OCI-LY1 (cell line): ENCODE data around the gene VIPR2.

ENCODE experiments used
- H2AFZ ChIP-seq: fragments of 200-600 bp; sonication (generic), shearing (Covaris generic); 2 replicates; pipeline ENCODE4 v1.6.0; 2014; ENCODE audit warnings: antibody characterized with exemption, mild to moderate bottlenecking, low read length
- H3F3A ChIP-seq: fragments of 200-600 bp; sonication (generic), shearing (Covaris generic); 2 replicates; pipeline ENCODE4 v1.6.0; 2014; ENCODE audit warnings: mild to moderate bottlenecking, antibody characterized with exemption, low read length, moderate library complexity; ENCODE audit not compliant: insufficient read depth
- H3K27ac ChIP-seq: fragments of 200-600 bp; sonication (generic); 2 replicates; pipeline ENCODE4 v1.5.1; 2014; ENCODE audit warnings: low read length, mixed run types, mild to moderate bottlenecking, low read depth; ENCODE audit not compliant: poor library complexity, severe bottlenecking
- H3K27me3 ChIP-seq: fragments of 200-600 bp; sonication (generic); 2 replicates; pipeline ENCODE4 v1.6.0; 2014; ENCODE audit warnings: antibody characterized with exemption, mild to moderate bottlenecking, low read length, moderate library complexity; ENCODE audit not compliant: insufficient read depth
- H3K36me3 ChIP-seq: fragments of 200-600 bp; sonication (generic); 2 replicates; pipeline ENCODE4 v1.6.1; 2014; ENCODE audit warnings: mild to moderate bottlenecking, antibody characterized with exemption, low read length, moderate library complexity, mixed read lengths; ENCODE audit not compliant: insufficient read depth
- H3K4me1 ChIP-seq: fragments of 200-600 bp; sonication (generic); 2 replicates; pipeline ENCODE4 v1.5.1; 2014; ENCODE audit warnings: mild to moderate bottlenecking, low read length, moderate library complexity; ENCODE audit not compliant: insufficient read depth, severe bottlenecking
- H3K4me2 ChIP-seq: fragments of 200-600 bp; sonication (generic), shearing (Covaris generic); 2 replicates; pipeline ENCODE4 v1.6.1; 2014; ENCODE audit warnings: low read length
- H3K4me3 ChIP-seq: fragments of 200-600 bp; sonication (generic); 2 replicates; pipeline ENCODE4 v1.5.1; 2014; ENCODE audit warnings: low read length, low read depth, mild to moderate bottlenecking, mixed read lengths; ENCODE audit not compliant: poor library complexity, severe bottlenecking
- H3K79me2 ChIP-seq: fragments of 200-600 bp; shearing (Covaris generic); 2 replicates; pipeline ENCODE4 v1.6.1; 2016; ENCODE audit warnings: mixed run types, low read length, mixed read lengths; ENCODE audit not compliant: insufficient read depth
- H3K9ac ChIP-seq: fragments of 200-600 bp; sonication (generic), shearing (Covaris generic); 2 replicates; pipeline ENCODE4 v1.6.1; 2014; ENCODE audit warnings: mild to moderate bottlenecking, low read length, mixed read lengths
- H3K9me2 ChIP-seq: fragments of 200-600 bp; sonication (generic), shearing (Covaris generic); 2 replicates; pipeline ENCODE4 v1.6.1; 2014; ENCODE audit warnings: low read depth, mild to moderate bottlenecking, low read length, mixed read lengths
- H3K9me3 ChIP-seq: fragments of 200-600 bp; shearing (Covaris generic); 2 replicates; pipeline ENCODE4 v1.6.1; 2014; ENCODE audit warnings: low read length, mixed read lengths
- H4K20me1 ChIP-seq: fragments of 200-600 bp; sonication (generic), shearing (Covaris generic); 2 replicates; pipeline ENCODE4 v1.6.0; 2016; ENCODE audit warnings: mild to moderate bottlenecking, low read length; ENCODE audit not compliant: insufficient read depth
- EZH2 ChIP-seq: fragments of 200-600 bp; sonication (generic), shearing (Covaris generic); IDR thresholded peaks from 2 replicates; pipeline ENCODE4 v1.8.0; 2017; ENCODE audit warnings: borderline replicate concordance, mixed run types, mild to moderate bottlenecking, antibody characterized with exemption, low read length, moderate library complexity, mixed read lengths
- TF ChIP-seq, protein P1 (sequence below): fragments of 200-600 bp; sonication (generic), shearing (Covaris generic); IDR thresholded peaks from 2 replicates; pipeline ENCODE4 v1.5.1; 2017; ENCODE audit warnings: mild to moderate bottlenecking, antibody characterized with exemption, low read length, moderate library complexity, mixed read lengths

The VIPR2 gene, protein sequence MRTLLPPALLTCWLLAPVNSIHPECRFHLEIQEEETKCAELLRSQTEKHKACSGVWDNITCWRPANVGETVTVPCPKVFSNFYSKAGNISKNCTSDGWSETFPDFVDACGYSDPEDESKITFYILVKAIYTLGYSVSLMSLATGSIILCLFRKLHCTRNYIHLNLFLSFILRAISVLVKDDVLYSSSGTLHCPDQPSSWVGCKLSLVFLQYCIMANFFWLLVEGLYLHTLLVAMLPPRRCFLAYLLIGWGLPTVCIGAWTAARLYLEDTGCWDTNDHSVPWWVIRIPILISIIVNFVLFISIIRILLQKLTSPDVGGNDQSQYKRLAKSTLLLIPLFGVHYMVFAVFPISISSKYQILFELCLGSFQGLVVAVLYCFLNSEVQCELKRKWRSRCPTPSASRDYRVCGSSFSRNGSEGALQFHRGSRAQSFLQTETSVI

DNA sequence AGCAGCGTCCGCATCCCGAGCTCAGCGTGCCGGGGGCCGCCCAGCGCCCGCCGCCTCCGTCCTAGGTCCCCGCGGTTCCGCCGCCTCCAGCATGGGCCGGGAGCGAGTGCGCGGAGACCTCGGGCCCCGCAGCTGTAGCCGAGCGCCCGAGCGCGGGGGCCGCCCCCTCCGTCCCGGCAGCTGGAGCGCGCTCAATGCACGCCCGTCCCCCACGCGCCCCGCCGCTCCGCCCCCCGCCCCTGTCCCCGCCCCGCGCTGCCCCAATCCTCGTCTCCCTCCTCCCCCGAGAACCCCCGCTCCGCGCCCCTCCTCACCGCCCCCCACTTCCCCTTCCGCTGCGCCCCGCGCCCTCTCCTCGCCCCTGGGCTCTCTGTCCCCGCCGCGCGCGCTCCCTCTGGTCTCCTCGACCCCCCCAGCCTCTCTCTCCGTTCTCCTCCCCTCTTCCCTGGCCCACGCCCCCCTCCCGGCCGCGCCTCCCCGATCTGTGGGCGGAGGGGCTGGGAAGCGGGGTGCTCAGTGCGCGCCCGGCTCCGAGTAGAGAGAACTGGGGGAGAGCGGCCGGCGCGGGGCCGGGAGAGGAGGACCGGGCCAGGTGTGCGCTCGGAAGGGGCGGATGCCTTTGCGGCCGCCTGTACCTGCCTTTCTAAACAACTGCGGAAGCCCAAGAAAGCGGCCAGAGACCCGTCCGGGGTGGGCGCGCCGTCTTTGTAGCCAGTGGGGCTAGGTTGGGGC lies at the start of gene VIPR2:
VIPR2 (minus strand) TSS at position 110 of the 732 bp plus-strand sequence; CDS start at position 14, 96 bp downstream.
- no peaks in the 10 kb centered on the region for H4K20me1 ChIP-seq
- no peak within 1 kb of the TSS for H3K4me3 ChIP-seq

GRCh38 chr7:159193543-159194090 lies 49.0 kb upstream of the VIPR2 start:
- no peaks in the 10 kb centered on the region for H3K4me1 ChIP-seq
- H4K20me1 ChIP-seq = no peaks in the 10 kb centered on the region
- no peak overlapping the region for H3K4me2 ChIP-seq
- no peak overlapping the region for H3K9ac ChIP-seq
- H3K27me3 ChIP-seq = no peaks in the 10 kb centered on the region
- H3K4me3 ChIP-seq = no peak overlapping the region
- no peaks in the 10 kb centered on the region for H3F3A ChIP-seq
- no peaks in the 10 kb centered on the region for H3K9me3 ChIP-seq
- no peaks in the 10 kb centered on the region for H3K9me2 ChIP-seq
- TF ChIP-seq EZH2 = no peak
- TF ChIP-seq, protein P1, sequence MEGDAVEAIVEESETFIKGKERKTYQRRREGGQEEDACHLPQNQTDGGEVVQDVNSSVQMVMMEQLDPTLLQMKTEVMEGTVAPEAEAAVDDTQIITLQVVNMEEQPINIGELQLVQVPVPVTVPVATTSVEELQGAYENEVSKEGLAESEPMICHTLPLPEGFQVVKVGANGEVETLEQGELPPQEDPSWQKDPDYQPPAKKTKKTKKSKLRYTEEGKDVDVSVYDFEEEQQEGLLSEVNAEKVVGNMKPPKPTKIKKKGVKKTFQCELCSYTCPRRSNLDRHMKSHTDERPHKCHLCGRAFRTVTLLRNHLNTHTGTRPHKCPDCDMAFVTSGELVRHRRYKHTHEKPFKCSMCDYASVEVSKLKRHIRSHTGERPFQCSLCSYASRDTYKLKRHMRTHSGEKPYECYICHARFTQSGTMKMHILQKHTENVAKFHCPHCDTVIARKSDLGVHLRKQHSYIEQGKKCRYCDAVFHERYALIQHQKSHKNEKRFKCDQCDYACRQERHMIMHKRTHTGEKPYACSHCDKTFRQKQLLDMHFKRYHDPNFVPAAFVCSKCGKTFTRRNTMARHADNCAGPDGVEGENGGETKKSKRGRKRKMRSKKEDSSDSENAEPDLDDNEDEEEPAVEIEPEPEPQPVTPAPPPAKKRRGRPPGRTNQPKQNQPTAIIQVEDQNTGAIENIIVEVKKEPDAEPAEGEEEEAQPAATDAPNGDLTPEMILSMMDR = no peak
- H3K36me3 ChIP-seq = no peaks in the 10 kb centered on the region
- H3K27ac ChIP-seq = no peak overlapping the region
- H3K79me2 ChIP-seq = no peaks in the 10 kb centered on the region
- no peak overlapping the region for H2AFZ ChIP-seq

More for the DNA sequence above, at the start of gene VIPR2:
- Histone ChIP-seq H3K79me2 (no peaks in the 10 kb centered on the region), H3K27ac (no peak within 1 kb of the TSS), H3K36me3 (no peaks in the 10 kb centered on the region), H3K4me1 (no peaks in the 10 kb centered on the region), H3K4me2 (no peak within 1 kb of the TSS), H3K9ac (no peak within 1 kb of the TSS), H3K9me2 (no peaks in the 10 kb centered on the region), H3K9me3 (0 out of 2 replicates have a peak, but pooled peaks cover 3% of the 10 kb centered on the region), H3K27me3 (no peaks in the 10 kb centered on the region), H2AFZ (no peak within 1 kb of the TSS), H3F3A (no peaks in the 10 kb centered on the region)
- no peak for TF ChIP-seq EZH2
- TF ChIP-seq, protein P1 = no peak

DNA sequence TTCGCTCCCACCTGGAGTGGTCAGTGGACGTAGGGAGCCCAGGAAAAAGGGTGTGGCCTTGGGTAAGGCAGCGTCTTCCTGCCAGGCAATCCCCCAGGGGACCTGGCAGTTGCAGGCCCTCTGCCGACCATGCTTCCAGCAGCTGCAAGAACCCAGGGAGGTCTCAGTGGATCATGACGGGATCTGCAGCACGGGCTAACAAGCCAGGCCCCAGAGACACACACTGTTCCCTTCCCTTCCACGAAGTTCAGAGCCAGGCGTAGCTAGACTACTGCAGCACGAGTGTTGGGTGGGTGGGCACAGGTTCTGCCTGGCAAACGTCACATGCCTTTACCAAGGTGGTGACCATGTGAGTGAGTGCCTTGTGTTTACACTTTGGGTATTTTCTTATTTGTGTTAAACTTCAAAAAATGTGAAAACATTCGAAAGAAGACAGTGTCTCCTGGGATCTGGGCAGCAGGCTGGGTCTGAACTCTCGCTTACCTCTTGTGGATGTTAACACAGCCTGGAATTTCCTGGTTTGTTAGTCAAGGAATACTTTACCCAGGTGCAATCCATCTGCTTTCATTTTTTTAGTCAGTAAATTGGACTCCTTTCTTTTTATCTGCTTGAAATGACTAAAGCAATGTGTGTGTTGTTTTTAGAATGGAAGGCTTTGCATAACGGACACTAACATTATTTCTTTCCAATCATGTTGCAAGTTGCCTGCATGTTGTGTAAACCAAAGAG lies 48.2 kb upstream of the VIPR2 start:
- Histone ChIP-seq H3K27ac (no peak overlapping the region), H3K4me1 (no peaks in the 10 kb centered on the region), H3K9me2 (no peaks in the 10 kb centered on the region), H2AFZ (no peak overlapping the region), H3K9ac (no peak overlapping the region), H3K27me3 (no peaks in the 10 kb centered on the region), H3F3A (no peaks in the 10 kb centered on the region), H3K79me2 (no peaks in the 10 kb centered on the region), H3K36me3 (no peaks in the 10 kb centered on the region), H3K4me2 (no peak overlapping the region), H3K9me3 (no peaks in the 10 kb centered on the region), H3K4me3 (no peak overlapping the region), H4K20me1 (no peaks in the 10 kb centered on the region)
- TF ChIP-seq EZH2 = no peak
- TF ChIP-seq, protein P1 = no peak
